AG09319 (cell line): ENCODE data around the gene PPP1R7.

Source experiments
- DNase-seq: peaks from one replicate; pipeline ENCODE4 v3.0.0-alpha.2; 2010; ENCODE audit warnings: low read depth; ENCODE audit errors: extremely low read depth
- CTCF ChIP-seq: IDR thresholded peaks from 2 replicates; pipeline ENCODE4 v1.5.1; 2011; ENCODE audit warnings: low read depth, mild to moderate bottlenecking, inconsistent platforms, low read length, moderate library complexity

The PPP1R7 gene

GRCh38 chr2:241130316-241130715 lies 20.0 kb upstream of the PPP1R7 start:
- no peak for DNase-seq
- no peak for TF ChIP-seq CTCF

- no peak for TF ChIP-seq CTCF
- DNase-seq: no peak
Observed at GRCh38 chr2:241131531-241131930, 18.7 kb upstream of the PPP1R7 start.

GRCh38 chr2:241132538-241133435 lies 17.5 kb upstream of the PPP1R7 start:
- TF ChIP-seq CTCF: no peak
- no peak for DNase-seq

- TF ChIP-seq CTCF: no peak
- DNase-seq: no peak
Observed at GRCh38 chr2:241133436-241133820, 16.8 kb upstream of the PPP1R7 start.

GRCh38 chr2:241134711-241135110 lies 15.6 kb upstream of the PPP1R7 start:
- TF ChIP-seq CTCF: no peak
- DNase-seq: no peak

- no peak for DNase-seq
- TF ChIP-seq CTCF: no peak
Observed at GRCh38 chr2:241135737-241136136, 14.5 kb upstream of the PPP1R7 start.

GRCh38 chr2:241136191-241136590 lies 14.1 kb upstream of the PPP1R7 start:
- no peak for DNase-seq
- TF ChIP-seq CTCF: no peak
